ENCODE data around the gene ALDH3A2.

Gene ALDH3A2

DNA sequence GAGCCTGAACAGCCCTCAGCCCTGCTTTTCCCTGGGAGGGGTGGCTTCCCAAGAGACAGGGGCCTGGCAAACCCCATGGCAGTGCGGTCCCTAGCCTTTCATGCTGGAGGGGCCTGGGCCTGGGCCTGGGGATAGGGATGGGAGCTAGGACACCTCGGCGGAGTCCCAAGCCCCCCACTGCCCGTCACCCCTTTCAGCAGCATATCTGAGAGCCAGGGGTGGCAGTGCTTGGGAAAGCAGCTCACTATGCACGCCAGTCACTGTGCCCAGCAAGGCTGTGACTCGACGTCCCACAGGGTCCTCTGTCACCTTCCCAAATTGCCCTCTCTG is 68.4 kb downstream of the ALDH3A2 start:
- WGBS, 2 donors (ENCODE audit: extremely low coverage in 2 of 2, insufficient read length in 2 of 2, insufficient replicate concordance in 1 of 2), result no CpG with 5 or more reads among the region's 7 CpGs
- H2BK12ac ChIP-seq (ENCODE audit: low read length), result peak overlapping the region; percentile 18
- peak overlapping the region; percentile 5 for H2AK5ac ChIP-seq (ENCODE audit: low read depth, low read length)

GRCh38 chr17:19717411-19717908 is 68.9 kb downstream of the ALDH3A2 start:
- peaks cover 0 to 20% (median 0%) of the 10 kb centered on the region in 3 experiments for H3K27me3 ChIP-seq (ENCODE audit: control insufficient read depth in 3 of 3, insufficient read depth in 3 of 3, low read depth in 1 of 3, low read length in 3 of 3)
- H3K27ac ChIP-seq (replicated peaks; ENCODE audit: low read length), result no peak overlapping the region
- H2BK5ac ChIP-seq (ENCODE audit: low read length), result no peak overlapping the region
- WGBS, 2 donors (ENCODE audit: extremely low coverage in 2 of 2, insufficient read length in 2 of 2, insufficient replicate concordance in 1 of 2), result no CpG with 5 or more reads among the region's 10 CpGs
- H2BK120ac ChIP-seq (ENCODE audit: low read depth, low read length), result no peak overlapping the region
- peak overlapping the region; percentile 18 for H2BK12ac ChIP-seq (ENCODE audit: low read length)
- no peak overlapping the region for H4K8ac ChIP-seq (ENCODE audit: low read depth, low read length)
- no peak overlapping the region for H2AFZ ChIP-seq (ENCODE audit: low read length)
- H3K14ac ChIP-seq (ENCODE audit: low read length), result no peak overlapping the region
- DNase-seq (ENCODE audit: low spot score), result no peak
- no peak overlapping the region for H2AK5ac ChIP-seq (ENCODE audit: low read depth, low read length)
- no peak overlapping the region for H3K4me2 ChIP-seq (ENCODE audit: insufficient read depth, low read length, poor library complexity, severe bottlenecking)
- no peak overlapping the region for H3K4me3 ChIP-seq (ENCODE audit: low read length in 2 of 2)
- no peaks in the 10 kb centered on the region for H3K36me3 ChIP-seq (replicated peaks in 1 of 2; ENCODE audit: control insufficient read depth in 2 of 2, insufficient read depth in 2 of 2, low read length in 2 of 2)
- peak overlapping the region; percentile 95 for H3K18ac ChIP-seq (ENCODE audit: low read length)
- H2BK15ac ChIP-seq (ENCODE audit: low read length), result peak overlapping the region; percentile 46
- no peak overlapping the region for H4K91ac ChIP-seq (ENCODE audit: low read depth, low read length, poor library complexity)
- H3K9me3 ChIP-seq (replicated peaks in 1 of 2; ENCODE audit: control insufficient read depth in 2 of 2, insufficient read depth in 1 of 2, low read depth in 1 of 2, low read length in 2 of 2), result no peaks in the 10 kb centered on the region
- H3K4me1 ChIP-seq (ENCODE audit: control insufficient read depth in 2 of 2, insufficient read depth in 1 of 2, low read depth in 1 of 2, low read length in 2 of 2), result peaks cover 3 to 33% of the 10 kb centered on the region in 2 donors
- no peak overlapping the region for H3K4ac ChIP-seq (ENCODE audit: low read length)
- no peak overlapping the region for H3K9ac ChIP-seq (ENCODE audit: low read depth, low read length, poor library complexity)
- H3K79me1 ChIP-seq (ENCODE audit: low read depth, low read length), result peaks cover 3% of the 10 kb centered on the region
- no peak overlapping the region for H3K23ac ChIP-seq (ENCODE audit: low read depth, low read length, poor library complexity)

More for the DNA sequence above, 68.4 kb downstream of the ALDH3A2 start:
- peaks cover 3 to 33% of the 10 kb centered on the region in 2 donors for H3K4me1 ChIP-seq (ENCODE audit: control insufficient read depth in 2 of 2, insufficient read depth in 1 of 2, low read depth in 1 of 2, low read length in 2 of 2)
- H3K23ac ChIP-seq (ENCODE audit: low read depth, low read length, poor library complexity), result peak overlapping the region; percentile 77
- H2BK15ac ChIP-seq (ENCODE audit: low read length), result peak overlapping the region; percentile 46
- H3K36me3 ChIP-seq (replicated peaks in 1 of 2; ENCODE audit: control insufficient read depth in 2 of 2, insufficient read depth in 2 of 2, low read length in 2 of 2), result no peaks in the 10 kb centered on the region
- H3K14ac ChIP-seq (ENCODE audit: low read length), result no peak overlapping the region
- H3K9me3 ChIP-seq (replicated peaks in 1 of 2; ENCODE audit: control insufficient read depth in 2 of 2, insufficient read depth in 1 of 2, low read depth in 1 of 2, low read length in 2 of 2), result no peaks in the 10 kb centered on the region
- H2BK5ac ChIP-seq (ENCODE audit: low read length), result peak overlapping the region; percentile 29
- peak overlapping the region; percentile 20 for H4K8ac ChIP-seq (ENCODE audit: low read depth, low read length)
- H3K79me1 ChIP-seq (ENCODE audit: low read depth, low read length), result peaks cover 3% of the 10 kb centered on the region
- H3K18ac ChIP-seq (ENCODE audit: low read length), result peak overlapping the region; percentile 95
- no peak overlapping the region for H3K27ac ChIP-seq (replicated peaks; ENCODE audit: low read length)
- H2AFZ ChIP-seq (ENCODE audit: low read length), result no peak overlapping the region
- no peak overlapping the region for H3K4ac ChIP-seq (ENCODE audit: low read length)
- DNase-seq (ENCODE audit: low spot score), result no peak
- no peak overlapping the region for H3K4me2 ChIP-seq (ENCODE audit: insufficient read depth, low read length, poor library complexity, severe bottlenecking)
- no peak overlapping the region for H3K4me3 ChIP-seq (ENCODE audit: low read length in 2 of 2)
- no peak overlapping the region for H2BK120ac ChIP-seq (ENCODE audit: low read depth, low read length)
- peak overlapping the region; percentile 47 for H4K91ac ChIP-seq (ENCODE audit: low read depth, low read length, poor library complexity)
- H3K27me3 ChIP-seq (ENCODE audit: control insufficient read depth in 3 of 3, insufficient read depth in 3 of 3, low read depth in 1 of 3, low read length in 3 of 3), result peaks cover 0 to 20% (median 0%) of the 10 kb centered on the region in 3 experiments
- H3K9ac ChIP-seq (ENCODE audit: low read depth, low read length, poor library complexity), result peak overlapping the region; percentile 64

DNA sequence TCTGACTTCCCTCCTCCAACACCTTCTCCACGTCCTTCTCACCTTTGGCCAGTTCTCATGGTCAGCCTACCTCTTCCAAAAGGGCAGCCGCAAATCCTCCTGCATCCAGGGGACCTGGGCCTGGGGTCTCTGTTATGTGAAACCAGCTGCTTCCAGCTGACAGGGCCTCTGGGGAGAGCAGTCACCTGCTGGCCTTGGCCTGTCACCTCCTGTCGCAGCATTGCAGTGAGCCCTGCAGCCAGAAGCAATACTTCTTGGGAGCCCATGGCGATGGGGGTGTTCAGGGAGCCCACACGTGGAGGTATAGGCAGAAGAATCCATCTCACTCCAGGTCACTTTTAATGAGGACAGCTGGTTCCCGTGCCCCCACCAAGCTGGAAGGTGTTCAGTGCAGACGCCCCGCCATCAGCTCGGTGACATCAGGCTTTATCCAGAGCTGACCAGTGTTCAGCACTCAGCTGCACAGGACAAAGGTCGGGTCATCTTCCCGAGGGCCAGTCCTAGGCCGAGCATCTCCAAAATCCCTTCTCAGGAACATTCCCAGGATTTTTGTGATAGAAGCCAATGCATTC is 69.6 kb downstream of the ALDH3A2 start:
- Histone ChIP-seq H3K4ac (ENCODE audit: low read length) (no peak overlapping the region), H2AK5ac (ENCODE audit: low read depth, low read length) (peak overlapping the region; percentile 4), H4K91ac (ENCODE audit: low read depth, low read length, poor library complexity) (no peak overlapping the region), H3K27me3 (ENCODE audit: control insufficient read depth in 3 of 3, insufficient read depth in 3 of 3, low read depth in 1 of 3, low read length in 3 of 3) (peaks cover 0 to 20% (median 0%) of the 10 kb centered on the region in 3 experiments), H3K79me1 (ENCODE audit: low read depth, low read length) (peaks cover 3% of the 10 kb centered on the region), H3K4me1 (ENCODE audit: control insufficient read depth in 2 of 2, insufficient read depth in 1 of 2, low read depth in 1 of 2, low read length in 2 of 2) (peaks cover 3 to 33% of the 10 kb centered on the region in 2 donors), H3K36me3 (replicated peaks in 1 of 2; ENCODE audit: control insufficient read depth in 2 of 2, insufficient read depth in 2 of 2, low read length in 2 of 2) (no peaks in the 10 kb centered on the region), H2BK15ac (ENCODE audit: low read length) (no peak overlapping the region), H3K9me3 (replicated peaks in 1 of 2; ENCODE audit: control insufficient read depth in 2 of 2, insufficient read depth in 1 of 2, low read depth in 1 of 2, low read length in 2 of 2) (no peaks in the 10 kb centered on the region), H3K4me2 (ENCODE audit: insufficient read depth, low read length, poor library complexity, severe bottlenecking) (no peak overlapping the region), H3K4me3 (ENCODE audit: low read length in 2 of 2) (no peak overlapping the region), H4K8ac (ENCODE audit: low read depth, low read length) (no peak overlapping the region), H2BK120ac (ENCODE audit: low read depth, low read length) (no peak overlapping the region), H2AFZ (ENCODE audit: low read length) (no peak overlapping the region), H2BK12ac (ENCODE audit: low read length) (no peak overlapping the region), H3K27ac (replicated peaks; ENCODE audit: low read length) (no peak overlapping the region), H3K23ac (ENCODE audit: low read depth, low read length, poor library complexity) (no peak overlapping the region), H3K9ac (ENCODE audit: low read depth, low read length, poor library complexity) (no peak overlapping the region), H3K14ac (ENCODE audit: low read length) (no peak overlapping the region), H3K18ac (ENCODE audit: low read length) (peak overlapping the region; percentile 39), H2BK5ac (ENCODE audit: low read length) (no peak overlapping the region)
- DNase-seq (ENCODE audit: low spot score), result no peak
- no CpG with 5 or more reads among the region's 12 CpGs for WGBS, 2 donors (ENCODE audit: extremely low coverage in 2 of 2, insufficient read length in 2 of 2, insufficient replicate concordance in 1 of 2)

GRCh38 chr17:19718613-19719354 is 70.2 kb downstream of the ALDH3A2 start:
- WGBS, 2 donors (ENCODE audit: extremely low coverage in 2 of 2, insufficient read length in 2 of 2, insufficient replicate concordance in 1 of 2), result no CpG with 5 or more reads among the region's 18 CpGs
- H3K9me3 ChIP-seq (replicated peaks in 1 of 2; ENCODE audit: control insufficient read depth in 2 of 2, insufficient read depth in 1 of 2, low read depth in 1 of 2, low read length in 2 of 2), result no peaks in the 10 kb centered on the region
- H2BK120ac ChIP-seq (ENCODE audit: low read depth, low read length), result peak overlapping the region; percentile 26
- peaks cover 3 to 33% of the 10 kb centered on the region in 2 donors for H3K4me1 ChIP-seq (ENCODE audit: control insufficient read depth in 2 of 2, insufficient read depth in 1 of 2, low read depth in 1 of 2, low read length in 2 of 2)
- H3K14ac ChIP-seq (ENCODE audit: low read length), result no peak overlapping the region
- no peak overlapping the region for H2BK5ac ChIP-seq (ENCODE audit: low read length)
- peaks cover 0 to 20% (median 0%) of the 10 kb centered on the region in 3 experiments for H3K27me3 ChIP-seq (ENCODE audit: control insufficient read depth in 3 of 3, insufficient read depth in 3 of 3, low read depth in 1 of 3, low read length in 3 of 3)
- peak overlapping the region; percentile 4 for H2AK5ac ChIP-seq (ENCODE audit: low read depth, low read length)
- H3K9ac ChIP-seq (ENCODE audit: low read depth, low read length, poor library complexity), result no peak overlapping the region
- no peak overlapping the region for H3K4me3 ChIP-seq (ENCODE audit: low read length in 2 of 2)
- no peak overlapping the region for H3K4me2 ChIP-seq (ENCODE audit: insufficient read depth, low read length, poor library complexity, severe bottlenecking)
- peak overlapping the region; percentile 16 for H4K91ac ChIP-seq (ENCODE audit: low read depth, low read length, poor library complexity)
- no peaks in the 10 kb centered on the region for H3K36me3 ChIP-seq (replicated peaks in 1 of 2; ENCODE audit: control insufficient read depth in 2 of 2, insufficient read depth in 2 of 2, low read length in 2 of 2)
- H2AFZ ChIP-seq (ENCODE audit: low read length), result no peak overlapping the region
- no peak for DNase-seq (ENCODE audit: low spot score)
- H2BK12ac ChIP-seq (ENCODE audit: low read length), result no peak overlapping the region
- no peak overlapping the region for H3K27ac ChIP-seq (replicated peaks; ENCODE audit: low read length)
- no peak overlapping the region for H4K8ac ChIP-seq (ENCODE audit: low read depth, low read length)
- H3K79me1 ChIP-seq (ENCODE audit: low read depth, low read length), result peaks cover 3% of the 10 kb centered on the region
- peak overlapping the region; percentile 25 for H3K23ac ChIP-seq (ENCODE audit: low read depth, low read length, poor library complexity)
- no peak overlapping the region for H2BK15ac ChIP-seq (ENCODE audit: low read length)
- H3K18ac ChIP-seq (ENCODE audit: low read length), result peak overlapping the region; percentile 32
- no peak overlapping the region for H3K4ac ChIP-seq (ENCODE audit: low read length)
